ENCODE measurements around the gene LHFPL2.

The LHFPL2 gene

GRCh38 chr5:78567617-78568016, 81.0 kb downstream of the LHFPL2 start:
- no peak for TF ChIP-seq LEF1 (IDR thresholded peaks at IDR 0.05; ENCODE audit: borderline replicate concordance)
- no peak for TF ChIP-seq CTBP1 (IDR thresholded peaks at IDR 0.05; ENCODE audit: borderline replicate concordance)
- TF ChIP-seq BHLHE40 (IDR thresholded peaks at IDR 0.05; ENCODE audit: borderline replicate concordance) = no peak
- TF ChIP-seq ZNF384 (IDR thresholded peaks at IDR 0.05) = no peak
- TF ChIP-seq FOXK2 (IDR thresholded peaks at IDR 0.05) = no peak
- TF ChIP-seq ELF4 (IDR thresholded peaks at IDR 0.05) = no peak
- POLR2A ChIA-PET = no interaction called here
- DNase-seq (ENCODE audit: extremely low spot score) = no peak
- CTCF ChIA-PET = interaction anchor here (0.7 kb wide), 1 partner anchor 49 kb away, joined by 3 read pairs; no protein-coding TSS in a partner anchor

- no peak for TF ChIP-seq HDGF (IDR thresholded peaks at IDR 0.05; ENCODE audit: borderline replicate concordance)
- TF ChIP-seq, protein P1, sequence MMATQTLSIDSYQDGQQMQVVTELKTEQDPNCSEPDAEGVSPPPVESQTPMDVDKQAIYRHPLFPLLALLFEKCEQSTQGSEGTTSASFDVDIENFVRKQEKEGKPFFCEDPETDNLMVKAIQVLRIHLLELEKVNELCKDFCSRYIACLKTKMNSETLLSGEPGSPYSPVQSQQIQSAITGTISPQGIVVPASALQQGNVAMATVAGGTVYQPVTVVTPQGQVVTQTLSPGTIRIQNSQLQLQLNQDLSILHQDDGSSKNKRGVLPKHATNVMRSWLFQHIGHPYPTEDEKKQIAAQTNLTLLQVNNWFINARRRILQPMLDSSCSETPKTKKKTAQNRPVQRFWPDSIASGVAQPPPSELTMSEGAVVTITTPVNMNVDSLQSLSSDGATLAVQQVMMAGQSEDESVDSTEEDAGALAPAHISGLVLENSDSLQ (IDR thresholded peaks at IDR 0.05) = no peak
- no peak for TF ChIP-seq NFRKB (IDR thresholded peaks at IDR 0.05)
- TF ChIP-seq FOXA1 (IDR thresholded peaks at IDR 0.05) = no peak
- TF ChIP-seq FOXK2 (IDR thresholded peaks at IDR 0.05) = no peak
- TF ChIP-seq LEF1 (IDR thresholded peaks at IDR 0.05; ENCODE audit: borderline replicate concordance) = no peak
- TF ChIP-seq SUZ12 (IDR thresholded peaks at IDR 0.05) = no peak
- TF ChIP-seq ARNT (IDR thresholded peaks at IDR 0.05) = no peak
- no peak for TF ChIP-seq SP1 (IDR thresholded peaks at IDR 0.05)
- no peak for TF ChIP-seq ZNF384 (IDR thresholded peaks at IDR 0.05)
- TF ChIP-seq CTBP1 (IDR thresholded peaks at IDR 0.05; ENCODE audit: borderline replicate concordance) = no peak
- no peak for TF ChIP-seq BHLHE40 (IDR thresholded peaks at IDR 0.05; ENCODE audit: borderline replicate concordance)
- no peak for TF ChIP-seq TARDBP (IDR thresholded peaks at IDR 0.05)
- no peak for TF ChIP-seq ELF4 (IDR thresholded peaks at IDR 0.05)
- TF ChIP-seq FOXM1 (IDR thresholded peaks at IDR 0.05; ENCODE audit: borderline replicate concordance) = no peak
- no peak for TF ChIP-seq L3MBTL2 (conservative IDR thresholded peaks at IDR 0.05)
- no peak for DNase-seq (ENCODE audit: extremely low spot score)
- POLR2A ChIA-PET = no interaction called here
- CTCF ChIA-PET = interaction anchor here (0.7 kb wide), 1 partner anchor 50 kb away, joined by 3 read pairs; no protein-coding TSS in a partner anchor
Measured at GRCh38 chr5:78566747-78567425, 81.7 kb downstream of the LHFPL2 start.

DNA sequence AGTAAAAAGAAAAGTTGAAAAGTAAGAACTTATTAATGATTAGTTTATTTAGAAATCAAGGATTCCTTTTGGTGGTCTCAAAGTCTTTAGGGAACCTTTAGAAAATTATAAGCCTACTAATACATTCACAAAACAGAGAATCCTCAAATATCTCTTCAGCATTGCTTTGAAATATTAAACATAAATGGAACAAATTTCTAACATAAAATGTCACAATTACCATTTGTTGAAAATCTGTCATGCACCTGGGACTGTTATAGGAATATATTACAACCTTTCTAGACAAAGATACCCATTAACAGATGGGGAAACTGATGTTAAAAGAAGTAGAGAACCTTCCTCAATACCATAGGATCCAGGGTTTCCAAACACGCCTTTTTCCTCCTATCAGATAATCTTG, 83.2 kb downstream of the LHFPL2 start:
- no peak for DNase-seq (ENCODE audit: extremely low spot score)
- ChIA-PET CTCF (no interaction called here), POLR2A (no interaction called here)
- no peak for TF ChIP-seq NFRKB (IDR thresholded peaks at IDR 0.05)
- no peak for TF ChIP-seq ZNF384 (IDR thresholded peaks at IDR 0.05)
- no peak for TF ChIP-seq FOXM1 (IDR thresholded peaks at IDR 0.05; ENCODE audit: borderline replicate concordance)
- no peak for TF ChIP-seq FOXK2 (IDR thresholded peaks at IDR 0.05)

DNA sequence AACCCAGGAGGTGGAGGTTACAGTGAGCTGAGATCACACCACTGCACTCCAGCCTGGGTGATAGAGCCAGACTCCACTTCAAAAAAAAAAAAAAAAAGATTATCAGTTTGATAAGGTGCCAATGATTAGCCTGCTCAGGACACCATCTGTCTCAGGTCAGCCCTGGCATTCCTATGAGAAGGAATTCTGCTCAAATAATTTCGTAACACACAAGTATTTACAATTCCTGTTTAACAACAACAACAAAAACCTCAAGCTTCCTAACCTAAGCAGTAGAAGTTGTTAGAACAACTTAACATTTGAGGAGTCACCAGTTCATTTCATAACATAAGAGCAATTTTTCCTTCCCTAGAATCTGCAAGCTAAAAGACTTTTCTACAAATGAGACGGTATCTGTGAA, 85.0 kb downstream of the LHFPL2 start:
- CTCF ChIA-PET = interaction anchor here (0.5 to 0.8 kb wide), 2 partner anchors 30 to 53 kb away, joined by 4 to 7 read pairs; no protein-coding TSS in a partner anchor
- POLR2A ChIA-PET = no interaction called here
- TF ChIP-seq TARDBP (IDR thresholded peaks at IDR 0.05) (no peak), L3MBTL2 (conservative IDR thresholded peaks at IDR 0.05) (no peak), BHLHE40 (IDR thresholded peaks at IDR 0.05; ENCODE audit: borderline replicate concordance) (no peak), HDGF (IDR thresholded peaks at IDR 0.05; ENCODE audit: borderline replicate concordance) (no peak), SP1 (IDR thresholded peaks at IDR 0.05) (no peak), NFRKB (IDR thresholded peaks at IDR 0.05) (no peak), ZNF384 (IDR thresholded peaks at IDR 0.05) (no peak), FOXM1 (IDR thresholded peaks at IDR 0.05; ENCODE audit: borderline replicate concordance) (no peak), FOXK2 (IDR thresholded peaks at IDR 0.05) (no peak), CTBP1 (IDR thresholded peaks at IDR 0.05; ENCODE audit: borderline replicate concordance) (no peak), ELF4 (IDR thresholded peaks at IDR 0.05) (no peak), FOXA1 (IDR thresholded peaks at IDR 0.05) (no peak), LEF1 (IDR thresholded peaks at IDR 0.05; ENCODE audit: borderline replicate concordance) (no peak), SUZ12 (IDR thresholded peaks at IDR 0.05) (no peak), ARNT (IDR thresholded peaks at IDR 0.05) (no peak)
- TF ChIP-seq, protein P1 (IDR thresholded peaks at IDR 0.05) = no peak
- DNase-seq (ENCODE audit: extremely low spot score) = no peak

GRCh38 chr5:78562714-78563330, 85.8 kb downstream of the LHFPL2 start:
- no peak for DNase-seq (ENCODE audit: extremely low spot score)
- ChIA-PET POLR2A (interaction anchor here (0.8 kb wide), 1 partner anchor 318 kb away, joined by 3 read pairs; no protein-coding TSS in a partner anchor), CTCF (no interaction called here)
- TF ChIP-seq FOXM1 (IDR thresholded peaks at IDR 0.05; ENCODE audit: borderline replicate concordance) (no peak), ELF4 (IDR thresholded peaks at IDR 0.05) (no peak), ARNT (IDR thresholded peaks at IDR 0.05) (no peak), L3MBTL2 (conservative IDR thresholded peaks at IDR 0.05) (no peak), TARDBP (IDR thresholded peaks at IDR 0.05) (no peak), ZNF384 (IDR thresholded peaks at IDR 0.05) (no peak), HDGF (IDR thresholded peaks at IDR 0.05; ENCODE audit: borderline replicate concordance) (no peak), LEF1 (IDR thresholded peaks at IDR 0.05; ENCODE audit: borderline replicate concordance) (no peak)

- ChIA-PET POLR2A (no interaction called here), CTCF (no interaction called here)
- no peak for TF ChIP-seq NFRKB (IDR thresholded peaks at IDR 0.05)
- no peak for TF ChIP-seq SUZ12 (IDR thresholded peaks at IDR 0.05)
- TF ChIP-seq LEF1 (IDR thresholded peaks at IDR 0.05; ENCODE audit: borderline replicate concordance) = no peak
- no peak for TF ChIP-seq HDGF (IDR thresholded peaks at IDR 0.05; ENCODE audit: borderline replicate concordance)
- TF ChIP-seq SP1 (IDR thresholded peaks at IDR 0.05) = no peak
- TF ChIP-seq CTBP1 (IDR thresholded peaks at IDR 0.05; ENCODE audit: borderline replicate concordance) = no peak
- TF ChIP-seq FOXA1 (IDR thresholded peaks at IDR 0.05) = no peak
- no peak for TF ChIP-seq ELF4 (IDR thresholded peaks at IDR 0.05)
- no peak for TF ChIP-seq ARNT (IDR thresholded peaks at IDR 0.05)
- TF ChIP-seq, protein P1 (IDR thresholded peaks at IDR 0.05) = no peak
- TF ChIP-seq TARDBP (IDR thresholded peaks at IDR 0.05) = no peak
- no peak for TF ChIP-seq ZNF384 (IDR thresholded peaks at IDR 0.05)
- TF ChIP-seq BHLHE40 (IDR thresholded peaks at IDR 0.05; ENCODE audit: borderline replicate concordance) = no peak
- DNase-seq (ENCODE audit: extremely low spot score) = no peak
Measured at GRCh38 chr5:78562001-78562400, 86.6 kb downstream of the LHFPL2 start.
